HG02642 (cell line): ENCODE results near the gene TXNRD2.

Experiments used
- ATAC-seq: cut with Tn5 transposase; IDR thresholded peaks from one replicate; pipeline ENCODE4 v1.9.1; 2021; ENCODE audit warnings: mild to moderate bottlenecking; ENCODE audit not compliant: unreplicated experiment, poor library complexity

The TXNRD2 gene

DNA sequence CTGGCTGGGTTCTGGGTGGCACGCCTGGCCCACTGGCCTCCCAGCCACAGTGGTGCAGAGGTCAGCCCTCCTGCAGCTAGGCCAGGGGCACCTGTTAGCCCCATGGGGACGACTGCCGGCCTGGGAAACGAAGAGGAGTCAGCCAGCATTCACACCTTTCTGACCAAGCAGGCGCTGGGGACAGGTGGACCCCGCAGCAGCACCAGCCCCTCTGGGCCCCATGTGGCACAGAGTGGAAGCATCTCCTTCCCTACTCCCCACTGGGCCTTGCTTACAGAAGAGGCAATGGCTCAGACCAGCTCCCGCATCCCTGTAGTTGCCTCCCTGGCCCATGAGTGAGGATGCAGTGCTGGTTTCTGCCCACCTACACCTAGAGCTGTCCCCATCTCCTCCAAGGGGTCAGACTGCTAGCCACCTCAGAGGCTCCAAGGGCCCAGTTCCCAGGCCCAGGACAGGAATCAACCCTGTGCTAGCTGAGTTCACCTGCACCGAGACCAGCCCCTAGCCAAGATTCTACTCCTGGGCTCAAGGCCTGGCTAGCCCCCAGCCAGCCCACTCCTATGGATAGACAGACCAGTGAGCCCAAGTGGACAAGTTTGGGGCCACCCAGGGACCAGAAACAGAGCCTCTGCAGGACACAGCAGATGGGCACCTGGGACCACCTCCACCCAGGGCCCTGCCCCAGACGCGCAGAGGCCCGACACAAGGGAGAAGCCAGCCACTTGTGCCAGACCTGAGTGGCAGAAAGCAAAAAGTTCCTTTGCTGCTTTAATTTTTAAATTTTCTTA lies 27.7 kb upstream of the TXNRD2 start:
- no peak for ATAC-seq

DNA sequence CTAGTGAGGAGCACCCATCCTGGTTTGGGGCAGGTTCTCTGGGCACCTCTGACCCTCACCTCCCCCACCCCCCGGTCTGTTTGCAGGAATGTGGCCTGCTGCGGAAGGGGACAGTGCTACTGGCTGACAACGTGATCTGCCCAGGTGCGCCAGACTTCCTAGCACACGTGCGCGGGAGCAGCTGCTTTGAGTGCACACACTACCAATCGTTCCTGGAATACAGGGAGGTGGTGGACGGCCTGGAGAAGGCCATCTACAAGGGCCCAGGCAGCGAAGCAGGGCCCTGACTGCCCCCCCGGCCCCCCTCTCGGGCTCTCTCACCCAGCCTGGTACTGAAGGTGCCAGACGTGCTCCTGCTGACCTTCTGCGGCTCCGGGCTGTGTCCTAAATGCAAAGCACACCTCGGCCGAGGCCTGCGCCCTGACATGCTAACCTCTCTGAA lies 26.9 kb upstream of the TXNRD2 start:
- no peak for ATAC-seq

DNA sequence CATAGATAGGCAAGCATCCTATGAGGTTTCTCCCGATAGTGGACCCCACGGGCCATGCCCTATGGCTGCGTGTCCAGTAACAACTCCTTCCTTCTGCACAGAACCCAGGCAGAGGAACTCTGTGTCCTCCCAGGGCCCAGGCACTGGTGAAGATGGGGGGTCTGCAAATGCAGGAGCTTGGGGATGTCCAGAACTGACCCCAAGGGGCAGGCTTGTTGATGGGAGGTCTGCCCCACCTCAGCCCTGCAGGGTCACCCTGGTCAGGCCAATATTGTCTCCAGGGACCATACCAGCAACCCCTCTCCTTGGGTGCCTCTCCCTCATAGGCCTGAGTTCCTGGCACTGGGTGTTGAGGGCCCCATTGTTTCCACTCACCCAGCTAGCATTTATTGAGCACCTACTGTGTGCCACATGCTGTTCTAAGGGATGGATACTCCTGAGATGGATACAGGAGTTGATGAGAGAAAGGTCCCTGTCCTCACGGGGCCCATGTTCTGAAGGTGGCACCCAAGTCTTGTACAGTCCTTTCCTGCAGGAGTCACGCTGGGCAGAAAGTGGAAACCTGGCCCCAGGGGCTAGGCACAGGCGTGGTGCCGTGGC lies 26.3 kb upstream of the TXNRD2 start:
- no peak for ATAC-seq

DNA sequence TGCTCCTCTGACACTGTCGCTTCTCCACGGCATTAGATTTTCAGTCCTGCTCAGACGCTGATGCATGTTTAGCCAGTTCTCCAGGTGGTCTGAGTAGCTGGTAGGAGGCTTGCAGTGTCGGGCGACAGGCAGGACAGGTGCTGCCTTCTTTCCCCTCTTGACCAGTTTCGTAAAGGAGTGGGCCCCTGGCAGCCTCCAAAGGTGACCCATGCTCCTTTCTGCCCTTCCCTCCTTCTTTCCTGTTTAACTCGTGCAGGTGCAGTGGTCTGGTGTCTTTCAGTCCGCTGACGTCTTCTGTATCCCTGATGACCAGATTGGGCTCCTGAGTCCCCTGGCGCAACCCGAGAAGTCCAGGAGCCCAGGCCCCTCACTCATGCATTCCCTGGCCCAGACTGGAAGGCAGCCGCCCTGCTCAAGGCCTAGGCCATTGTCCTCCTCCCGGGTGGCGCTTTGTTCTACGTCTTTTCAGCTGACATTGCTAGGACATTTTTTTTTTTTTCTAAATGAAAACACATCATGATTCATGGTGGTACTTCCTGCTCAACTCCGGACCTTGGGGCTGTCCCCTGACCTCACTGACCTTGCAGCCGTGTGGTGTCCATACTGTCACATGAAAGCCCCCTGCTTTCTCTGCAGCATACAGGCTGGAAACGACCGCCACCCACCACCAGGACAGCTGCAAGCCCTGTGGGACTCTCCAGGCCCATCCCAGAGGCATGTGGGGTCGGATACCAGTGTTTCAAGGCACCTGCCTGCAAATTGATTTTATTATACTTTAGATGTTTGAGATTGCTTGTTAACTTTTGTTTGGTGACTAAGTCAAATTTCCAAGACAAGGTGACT lies 25.5 kb upstream of the TXNRD2 start:
- no peak for ATAC-seq

DNA sequence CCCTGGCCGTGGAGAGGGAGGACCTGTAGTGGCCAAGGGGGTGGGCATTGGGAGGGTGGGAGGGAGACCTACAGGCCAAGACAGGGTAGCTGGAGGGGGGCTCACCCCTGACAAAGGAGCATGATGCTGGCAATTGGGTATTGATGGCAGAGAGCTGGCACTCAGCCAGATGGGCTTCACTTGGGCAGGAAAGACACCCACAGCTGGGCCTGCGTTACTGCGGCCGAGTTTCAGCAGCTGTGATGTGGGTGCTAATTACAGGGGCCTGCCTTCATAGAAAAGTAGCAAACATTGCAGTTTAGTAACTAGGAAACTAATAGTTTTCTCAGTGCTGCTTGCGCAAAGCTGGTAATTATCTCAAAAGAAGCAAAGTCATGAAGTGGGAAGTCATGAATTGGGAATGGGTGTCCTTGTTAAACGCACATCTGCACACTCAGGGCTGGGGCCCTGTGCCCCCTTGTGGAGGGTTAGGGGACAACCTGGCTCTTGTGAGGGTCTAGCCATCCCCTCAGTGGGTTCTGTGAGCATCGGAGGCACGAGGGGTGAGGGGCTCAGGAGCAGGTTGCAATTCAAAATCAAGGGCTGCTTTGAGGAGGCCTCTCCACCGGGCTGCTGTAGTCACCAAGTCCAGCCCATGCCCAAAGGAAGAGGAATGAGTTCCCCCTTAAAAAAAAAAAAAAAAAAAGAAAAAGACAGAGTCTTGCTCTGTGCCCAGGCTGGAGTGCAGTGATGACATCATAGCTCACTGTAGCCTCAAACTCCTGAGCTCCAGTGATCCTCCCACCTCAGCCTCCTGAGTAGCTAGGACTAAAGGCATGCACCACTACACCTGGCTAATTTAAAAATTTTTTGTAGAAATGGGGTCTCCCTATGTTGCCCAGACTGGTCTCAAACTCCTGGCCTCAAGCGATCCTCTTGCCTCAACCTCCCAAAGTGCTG lies 24.4 kb upstream of the TXNRD2 start:
- ATAC-seq, result no peak

DNA sequence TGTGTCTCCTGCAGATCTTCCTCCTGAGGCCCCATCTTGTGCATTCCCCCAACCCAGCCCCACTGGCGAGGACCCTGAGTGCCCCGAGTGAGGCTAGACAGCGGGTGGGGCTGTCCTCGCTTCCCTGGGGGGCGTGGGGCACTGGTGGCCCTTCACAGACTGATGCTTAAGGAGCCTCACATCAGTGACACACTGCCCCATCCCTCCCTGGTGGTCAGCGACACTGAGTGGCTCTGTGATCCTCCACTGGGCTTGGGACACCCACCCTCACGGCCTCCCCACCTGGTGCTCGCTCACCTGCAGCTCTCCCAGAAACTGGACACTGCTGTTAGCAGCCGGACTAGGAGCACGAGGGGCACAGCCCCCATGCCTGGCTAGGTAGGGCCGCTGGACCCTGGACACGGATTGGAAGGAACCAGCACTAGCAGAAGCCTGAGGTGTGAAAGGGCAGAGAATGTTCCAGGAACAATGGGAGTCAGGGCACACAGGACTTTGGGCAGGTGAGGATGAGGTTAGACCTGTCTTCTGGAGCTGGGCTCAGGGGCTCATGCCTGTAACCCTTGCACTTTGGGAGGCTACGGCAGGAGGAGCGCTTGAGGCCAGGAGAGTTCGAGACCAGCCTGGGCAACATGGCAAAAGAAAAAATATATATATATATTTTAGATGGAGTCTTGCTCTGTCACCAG lies 23.2 kb upstream of the TXNRD2 start:
- ATAC-seq, result no peak

DNA sequence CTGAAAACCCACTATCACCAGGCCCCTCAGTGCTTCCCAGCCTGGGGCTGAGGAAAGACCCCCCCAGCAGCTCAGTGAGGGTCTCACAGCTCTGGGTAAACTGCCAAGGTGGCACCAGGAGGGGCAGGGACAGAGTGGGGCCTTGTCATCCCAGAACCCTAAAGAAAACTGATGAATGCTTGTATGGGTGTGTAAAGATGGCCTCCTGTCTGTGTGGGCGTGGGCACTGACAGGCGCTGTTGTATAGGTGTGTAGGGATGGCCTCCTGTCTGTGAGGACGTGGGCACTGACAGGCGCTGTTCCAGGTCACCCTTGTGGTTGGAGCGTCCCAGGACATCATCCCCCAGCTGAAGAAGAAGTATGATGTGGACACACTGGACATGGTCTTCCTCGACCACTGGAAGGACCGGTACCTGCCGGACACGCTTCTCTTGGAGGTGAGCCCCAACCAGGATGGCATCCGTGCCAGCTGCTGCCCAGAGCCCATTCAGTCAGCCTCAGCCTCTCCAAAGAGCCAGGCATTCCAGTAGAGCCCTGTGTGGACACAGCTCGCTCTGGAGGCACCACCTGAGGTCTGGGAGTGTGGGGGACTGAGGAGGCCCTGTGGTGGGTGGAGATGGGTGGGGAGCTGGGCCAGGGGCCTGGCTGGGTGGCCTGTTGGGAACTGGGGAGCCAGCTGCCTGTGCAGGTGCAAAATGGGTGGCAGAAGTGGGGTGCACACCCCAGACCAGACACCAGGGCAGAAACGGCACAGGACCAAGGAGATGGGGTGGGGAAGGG lies 22.4 kb upstream of the TXNRD2 start:
- no peak for ATAC-seq

DNA sequence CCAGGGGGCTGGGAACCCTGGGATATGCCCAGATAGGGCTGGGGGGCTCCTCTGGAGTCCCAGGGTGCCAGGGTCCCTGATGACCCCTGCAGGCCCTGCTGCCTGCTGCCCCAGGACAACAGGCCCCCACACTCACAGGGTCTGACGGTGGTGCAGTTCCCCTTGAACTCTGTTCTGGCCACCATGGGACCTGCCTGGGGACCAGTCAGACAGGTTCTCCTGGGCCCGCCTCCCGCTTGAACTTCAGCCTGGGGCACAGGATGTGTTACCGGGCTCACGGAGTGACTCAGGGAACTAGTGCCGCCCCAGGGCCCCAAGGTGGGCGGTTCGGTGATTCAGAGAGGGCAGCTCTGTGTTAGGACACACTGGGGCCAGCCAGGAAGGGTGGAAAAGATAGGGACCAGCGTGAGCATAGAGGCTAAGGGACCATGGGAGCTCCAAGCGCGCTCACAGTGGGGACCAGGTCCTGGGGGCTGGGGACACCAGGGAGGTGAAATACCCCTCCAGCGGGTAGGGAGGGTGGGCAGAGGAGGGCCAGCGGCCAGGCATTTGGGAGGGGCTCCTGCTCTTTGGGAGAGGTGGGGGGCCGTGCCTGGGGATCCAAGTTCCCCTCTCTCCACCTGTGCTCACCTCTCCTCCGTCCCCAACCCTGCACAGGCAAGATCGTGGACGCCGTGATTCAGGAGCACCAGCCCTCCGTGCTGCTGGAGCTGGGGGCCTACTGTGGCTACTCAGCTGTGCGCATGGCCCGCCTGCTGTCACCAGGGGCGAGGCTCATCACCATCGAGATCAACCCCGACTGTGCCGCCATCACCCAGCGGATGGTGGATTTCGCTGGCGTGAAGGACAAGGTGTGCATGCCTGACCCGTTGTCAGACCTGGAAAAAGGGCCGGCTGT lies 21.5 kb upstream of the TXNRD2 start:
- no peak for ATAC-seq

DNA sequence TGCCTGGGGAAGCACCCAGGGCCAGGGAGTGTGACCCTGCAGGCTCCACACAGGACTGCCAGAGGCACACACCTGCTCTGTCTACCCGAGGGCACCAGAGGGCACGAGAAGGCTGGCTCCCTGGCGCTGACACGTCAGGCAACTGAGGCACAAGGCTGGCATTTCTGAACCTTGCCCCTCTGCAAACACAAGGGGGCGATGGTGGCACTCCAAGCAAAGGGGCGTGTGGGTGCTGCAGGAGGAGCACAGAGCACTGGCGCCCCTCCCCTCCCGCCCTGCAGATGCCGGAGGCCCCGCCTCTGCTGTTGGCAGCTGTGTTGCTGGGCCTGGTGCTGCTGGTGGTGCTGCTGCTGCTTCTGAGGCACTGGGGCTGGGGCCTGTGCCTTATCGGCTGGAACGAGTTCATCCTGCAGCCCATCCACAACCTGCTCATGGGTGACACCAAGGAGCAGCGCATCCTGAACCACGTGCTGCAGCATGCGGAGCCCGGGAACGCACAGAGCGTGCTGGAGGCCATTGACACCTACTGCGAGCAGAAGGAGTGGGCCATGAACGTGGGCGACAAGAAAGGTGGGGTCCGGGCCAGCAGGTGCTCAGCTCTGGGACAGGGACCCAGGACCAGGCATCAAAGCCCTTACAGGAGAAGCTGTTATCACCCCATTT lies 20.8 kb upstream of the TXNRD2 start:
- no peak for ATAC-seq

DNA sequence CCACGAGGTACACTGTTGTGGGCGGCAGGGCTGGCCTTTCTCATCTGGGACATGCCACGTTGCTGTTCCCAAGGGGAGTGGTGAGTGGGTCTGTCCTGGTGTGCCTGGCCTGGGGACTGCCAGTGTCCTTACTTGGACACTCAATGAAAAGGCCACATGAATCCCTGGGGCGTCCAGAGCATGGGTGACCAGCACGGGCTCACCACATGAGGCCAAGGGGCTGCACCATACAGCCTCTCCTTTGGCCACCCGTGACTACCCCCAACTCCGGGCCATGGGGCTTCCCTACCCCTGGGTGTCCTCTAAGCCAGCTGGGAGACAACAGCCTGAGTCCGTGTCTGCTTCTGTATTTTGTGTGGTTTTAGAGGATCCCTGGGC lies 20.2 kb upstream of the TXNRD2 start:
- no peak for ATAC-seq

DNA sequence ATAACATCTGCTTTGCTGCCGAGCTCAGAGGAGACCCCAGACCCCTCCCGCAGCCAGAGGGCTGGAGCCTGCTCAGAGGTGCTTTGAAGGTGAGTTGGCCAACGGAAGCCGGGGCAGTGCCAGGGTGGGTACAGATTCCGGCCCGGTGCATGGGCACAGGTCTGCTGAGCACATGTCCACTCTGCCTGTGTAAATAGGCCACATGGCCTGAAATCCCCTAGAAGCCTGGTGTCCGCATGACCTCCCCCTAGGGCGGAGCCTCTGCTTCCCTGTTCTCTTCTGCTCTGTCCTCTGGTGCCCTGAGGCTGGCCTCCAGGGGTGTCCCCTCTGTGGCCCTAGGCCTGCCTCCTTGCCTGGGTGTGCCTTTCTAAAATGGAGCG lies 19.6 kb upstream of the TXNRD2 start:
- no peak for ATAC-seq

DNA sequence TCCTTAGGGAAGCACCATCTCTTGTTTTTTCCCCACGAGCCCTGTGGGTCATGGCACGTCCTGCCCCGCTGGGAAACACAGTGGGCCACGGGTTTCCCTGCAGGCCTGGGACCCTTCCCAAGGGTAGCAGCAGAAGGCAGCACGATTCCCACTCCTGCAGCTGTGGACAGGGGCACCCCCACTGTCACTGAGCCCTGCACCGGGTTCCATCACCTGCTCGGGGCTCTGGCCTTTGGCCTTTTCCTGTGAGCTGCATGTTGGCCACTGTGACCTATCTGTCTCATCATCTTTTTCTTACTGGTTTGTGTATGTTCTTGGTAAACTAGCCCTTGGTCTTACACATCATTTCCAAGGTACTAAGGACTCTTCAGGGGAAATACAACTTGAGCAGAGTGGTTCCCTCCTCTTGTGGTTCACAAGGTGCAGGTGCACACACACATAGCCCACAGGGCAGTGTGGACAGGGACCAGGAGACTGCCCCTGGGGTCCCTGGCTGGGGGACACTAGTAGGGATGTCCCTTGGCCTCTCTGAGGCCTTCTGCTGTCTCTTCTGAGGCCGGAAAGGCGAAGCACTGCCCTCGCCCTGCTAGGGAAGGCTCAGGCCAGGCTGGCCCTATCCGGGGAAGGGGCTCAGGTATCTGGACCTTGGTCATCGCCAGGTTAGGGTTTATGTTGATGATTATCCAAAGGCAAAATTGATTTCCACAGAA lies 19.0 kb upstream of the TXNRD2 start:
- ATAC-seq, result no peak

DNA sequence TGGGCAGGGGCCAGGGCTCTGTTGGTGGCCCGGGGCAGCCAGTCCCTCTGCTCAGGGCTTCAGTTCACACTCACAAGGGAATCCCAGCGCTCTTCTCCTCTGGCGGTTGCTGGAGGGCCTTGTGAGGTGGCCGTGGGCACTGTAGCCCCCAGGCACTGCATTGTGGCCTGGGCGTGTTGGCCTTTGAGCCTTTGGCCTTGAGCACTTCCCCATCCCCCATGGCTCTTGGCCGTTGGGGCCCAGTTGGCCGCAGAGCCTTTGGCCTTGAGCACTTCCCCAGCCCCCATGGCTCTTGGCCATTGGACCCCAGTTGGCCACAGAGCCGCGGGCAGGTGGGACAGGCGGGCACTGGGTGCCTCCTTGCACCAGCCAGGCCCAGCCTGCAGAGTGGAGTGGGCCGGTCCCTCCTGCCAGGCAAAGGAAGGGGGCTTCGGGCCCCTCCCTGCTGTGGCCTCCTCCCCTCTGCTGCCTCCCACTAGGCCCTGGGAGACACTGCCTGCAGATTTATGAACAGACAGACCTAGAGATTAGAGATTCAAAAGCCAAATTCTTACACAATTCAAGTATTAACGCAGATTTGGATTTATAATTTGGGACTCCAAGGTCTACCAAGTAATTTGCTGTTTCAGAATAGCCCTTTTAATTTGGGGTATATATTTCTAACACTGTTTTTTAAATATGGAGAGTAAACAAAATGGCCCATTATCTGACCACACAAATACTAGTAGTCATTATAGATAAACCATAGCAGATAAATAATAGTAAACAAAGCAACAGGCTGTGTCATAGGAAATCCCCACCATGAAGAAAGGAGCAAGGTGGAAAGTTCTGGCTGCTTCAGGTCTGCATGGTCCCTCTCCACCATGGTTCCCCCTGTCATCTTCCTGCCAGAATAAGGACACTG lies 18.2 kb upstream of the TXNRD2 start:
- no peak for ATAC-seq

DNA sequence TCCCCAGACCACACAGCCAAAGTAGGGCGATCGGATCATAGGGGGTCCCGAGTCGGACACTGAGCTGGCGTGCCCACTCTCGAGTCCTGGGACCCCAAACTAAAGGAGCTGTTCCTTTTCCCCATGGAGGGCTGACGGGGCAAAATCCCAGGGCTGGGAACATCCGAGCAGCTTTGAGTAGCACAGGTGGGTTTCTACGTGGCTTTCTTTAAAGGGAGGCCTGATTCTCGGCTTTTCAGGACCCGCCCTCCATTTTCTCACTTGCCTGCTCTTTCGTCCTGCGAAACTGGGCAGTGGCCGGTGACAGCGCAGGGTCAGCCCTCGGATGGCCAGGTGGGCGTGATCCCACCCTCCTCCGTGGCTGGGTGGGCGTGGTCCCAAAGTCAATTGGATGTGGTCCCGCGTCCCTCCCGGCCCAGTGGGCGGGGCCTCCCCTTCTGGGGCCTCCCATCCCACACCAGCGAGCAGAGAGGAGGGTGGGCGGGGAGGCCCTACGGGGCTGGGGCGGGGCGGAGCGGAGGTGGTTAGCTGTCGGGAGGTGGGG lies 17.5 kb upstream of the TXNRD2 start:
- no peak for ATAC-seq
